OCI-LY1 (cell line): ENCODE data around the gene ITLN2.
"Not testable (repeated sequence)": the region's sequence is repeated elsewhere in the genome, so short reads cannot be mapped to it uniquely, and the experiment has no call there.

Experiments
- H2AFZ ChIP-seq: fragments of 200-600 bp; sonication (generic), shearing (Covaris generic); 2 replicates; pipeline ENCODE4 v1.6.0; 2014; ENCODE audit warnings: antibody characterized with exemption, mild to moderate bottlenecking, low read length
- H3F3A ChIP-seq: fragments of 200-600 bp; sonication (generic), shearing (Covaris generic); 2 replicates; pipeline ENCODE4 v1.6.0; 2014; ENCODE audit warnings: mild to moderate bottlenecking, antibody characterized with exemption, low read length, moderate library complexity; ENCODE audit not compliant: insufficient read depth
- H3K27ac ChIP-seq: fragments of 200-600 bp; sonication (generic); 2 replicates; pipeline ENCODE4 v1.5.1; 2014; ENCODE audit warnings: low read length, mixed run types, mild to moderate bottlenecking, low read depth; ENCODE audit not compliant: poor library complexity, severe bottlenecking
- H3K27me3 ChIP-seq: fragments of 200-600 bp; sonication (generic); 2 replicates; pipeline ENCODE4 v1.6.0; 2014; ENCODE audit warnings: antibody characterized with exemption, mild to moderate bottlenecking, low read length, moderate library complexity; ENCODE audit not compliant: insufficient read depth
- H3K36me3 ChIP-seq: fragments of 200-600 bp; sonication (generic); 2 replicates; pipeline ENCODE4 v1.6.1; 2014; ENCODE audit warnings: mild to moderate bottlenecking, antibody characterized with exemption, low read length, moderate library complexity, mixed read lengths; ENCODE audit not compliant: insufficient read depth
- H3K4me1 ChIP-seq: fragments of 200-600 bp; sonication (generic); 2 replicates; pipeline ENCODE4 v1.5.1; 2014; ENCODE audit warnings: mild to moderate bottlenecking, low read length, moderate library complexity; ENCODE audit not compliant: insufficient read depth, severe bottlenecking
- H3K4me2 ChIP-seq: fragments of 200-600 bp; sonication (generic), shearing (Covaris generic); 2 replicates; pipeline ENCODE4 v1.6.1; 2014; ENCODE audit warnings: low read length
- H3K4me3 ChIP-seq: fragments of 200-600 bp; sonication (generic); 2 replicates; pipeline ENCODE4 v1.5.1; 2014; ENCODE audit warnings: low read length, low read depth, mild to moderate bottlenecking, mixed read lengths; ENCODE audit not compliant: poor library complexity, severe bottlenecking
- H3K79me2 ChIP-seq: fragments of 200-600 bp; shearing (Covaris generic); 2 replicates; pipeline ENCODE4 v1.6.1; 2016; ENCODE audit warnings: mixed run types, low read length, mixed read lengths; ENCODE audit not compliant: insufficient read depth
- H3K9ac ChIP-seq: fragments of 200-600 bp; sonication (generic), shearing (Covaris generic); 2 replicates; pipeline ENCODE4 v1.6.1; 2014; ENCODE audit warnings: mild to moderate bottlenecking, low read length, mixed read lengths
- H3K9me2 ChIP-seq: fragments of 200-600 bp; sonication (generic), shearing (Covaris generic); 2 replicates; pipeline ENCODE4 v1.6.1; 2014; ENCODE audit warnings: low read depth, mild to moderate bottlenecking, low read length, mixed read lengths
- H3K9me3 ChIP-seq: fragments of 200-600 bp; shearing (Covaris generic); 2 replicates; pipeline ENCODE4 v1.6.1; 2014; ENCODE audit warnings: low read length, mixed read lengths
- H4K20me1 ChIP-seq: fragments of 200-600 bp; sonication (generic), shearing (Covaris generic); 2 replicates; pipeline ENCODE4 v1.6.0; 2016; ENCODE audit warnings: mild to moderate bottlenecking, low read length; ENCODE audit not compliant: insufficient read depth
- EZH2 ChIP-seq: fragments of 200-600 bp; sonication (generic), shearing (Covaris generic); IDR thresholded peaks from 2 replicates; pipeline ENCODE4 v1.8.0; 2017; ENCODE audit warnings: borderline replicate concordance, mixed run types, mild to moderate bottlenecking, antibody characterized with exemption, low read length, moderate library complexity, mixed read lengths
- TF ChIP-seq, protein P1 (sequence below): fragments of 200-600 bp; sonication (generic), shearing (Covaris generic); IDR thresholded peaks from 2 replicates; pipeline ENCODE4 v1.5.1; 2017; ENCODE audit warnings: mild to moderate bottlenecking, antibody characterized with exemption, low read length, moderate library complexity, mixed read lengths

The ITLN2 gene

DNA sequence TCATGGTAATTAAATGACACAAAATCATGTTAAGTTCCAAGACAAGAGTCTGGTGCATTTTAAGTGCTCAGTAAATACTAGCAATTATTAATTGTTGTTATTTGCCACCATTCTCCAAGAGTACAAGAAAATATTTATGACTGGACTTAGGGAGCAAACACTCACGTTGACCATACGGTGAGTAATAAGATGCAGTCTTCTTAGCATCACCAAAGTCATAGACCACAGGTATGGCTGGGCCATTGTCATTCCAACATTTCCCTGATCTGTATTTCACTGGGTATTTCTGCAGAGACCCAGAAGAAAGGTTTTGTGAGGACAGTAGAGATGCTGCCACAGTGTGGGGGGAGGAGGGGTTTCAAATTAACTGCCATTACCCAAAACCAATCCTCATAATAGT is 4.7 kb downstream of the ITLN2 start:
- no peak overlapping the region for H3K9ac ChIP-seq
- no peaks in the 10 kb centered on the region for H4K20me1 ChIP-seq
- peaks cover 7% of the 10 kb centered on the region; the same call in 1 of the 2 replicates for H3K27me3 ChIP-seq
- H3K36me3 ChIP-seq: no peaks in the 10 kb centered on the region
- no peak overlapping the region for H3K27ac ChIP-seq
- no peak for TF ChIP-seq EZH2
- TF ChIP-seq, protein P1, sequence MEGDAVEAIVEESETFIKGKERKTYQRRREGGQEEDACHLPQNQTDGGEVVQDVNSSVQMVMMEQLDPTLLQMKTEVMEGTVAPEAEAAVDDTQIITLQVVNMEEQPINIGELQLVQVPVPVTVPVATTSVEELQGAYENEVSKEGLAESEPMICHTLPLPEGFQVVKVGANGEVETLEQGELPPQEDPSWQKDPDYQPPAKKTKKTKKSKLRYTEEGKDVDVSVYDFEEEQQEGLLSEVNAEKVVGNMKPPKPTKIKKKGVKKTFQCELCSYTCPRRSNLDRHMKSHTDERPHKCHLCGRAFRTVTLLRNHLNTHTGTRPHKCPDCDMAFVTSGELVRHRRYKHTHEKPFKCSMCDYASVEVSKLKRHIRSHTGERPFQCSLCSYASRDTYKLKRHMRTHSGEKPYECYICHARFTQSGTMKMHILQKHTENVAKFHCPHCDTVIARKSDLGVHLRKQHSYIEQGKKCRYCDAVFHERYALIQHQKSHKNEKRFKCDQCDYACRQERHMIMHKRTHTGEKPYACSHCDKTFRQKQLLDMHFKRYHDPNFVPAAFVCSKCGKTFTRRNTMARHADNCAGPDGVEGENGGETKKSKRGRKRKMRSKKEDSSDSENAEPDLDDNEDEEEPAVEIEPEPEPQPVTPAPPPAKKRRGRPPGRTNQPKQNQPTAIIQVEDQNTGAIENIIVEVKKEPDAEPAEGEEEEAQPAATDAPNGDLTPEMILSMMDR: no peak
- H3K4me2 ChIP-seq: no peak overlapping the region
- H3F3A ChIP-seq: no peaks in the 10 kb centered on the region
- no peaks in the 10 kb centered on the region for H3K4me1 ChIP-seq
- no peak overlapping the region for H3K4me3 ChIP-seq
- no peaks in the 10 kb centered on the region for H3K9me3 ChIP-seq
- no peaks in the 10 kb centered on the region for H3K9me2 ChIP-seq
- H2AFZ ChIP-seq: no peak overlapping the region
- no peaks in the 10 kb centered on the region for H3K79me2 ChIP-seq

DNA sequence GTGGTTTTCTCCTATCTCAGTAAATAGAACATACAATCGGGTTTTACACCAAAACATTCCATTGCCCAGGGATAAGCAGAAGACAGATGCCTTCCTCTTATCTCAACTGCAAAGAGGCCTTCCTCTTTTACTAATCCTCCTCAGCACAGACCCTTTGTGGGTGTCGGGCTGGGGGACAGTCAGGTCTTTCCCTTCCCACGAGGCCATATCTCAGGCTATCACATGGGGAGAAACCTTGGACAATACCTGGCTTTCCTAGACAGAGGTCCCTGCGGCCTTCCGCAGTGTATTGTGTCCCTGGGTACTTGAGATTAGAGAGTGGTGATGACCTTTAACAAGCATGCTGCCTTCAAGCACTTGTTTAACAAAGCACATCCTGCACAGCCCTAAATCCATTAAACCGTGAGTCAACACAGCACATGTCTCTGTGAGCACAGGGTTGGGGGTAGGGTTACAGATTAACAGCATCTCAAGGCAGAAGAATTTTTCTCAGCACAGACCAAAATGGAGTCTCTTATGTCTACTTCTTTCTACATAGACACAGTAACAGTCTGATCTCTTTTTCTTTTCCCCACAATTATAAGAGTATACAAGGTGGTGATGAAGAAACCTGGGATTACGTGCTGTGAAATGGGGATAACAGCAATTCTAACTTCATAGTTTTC is 5.3 kb downstream of the ITLN2 start:
- not testable (repeated sequence) for H3K9ac ChIP-seq, H3K27me3 ChIP-seq, H3K4me1 ChIP-seq, H3K9me2 ChIP-seq, H3K9me3 ChIP-seq, H3K79me2 ChIP-seq, H3K36me3 ChIP-seq, H2AFZ ChIP-seq, H3K4me3 ChIP-seq, H3K4me2 ChIP-seq, H4K20me1 ChIP-seq, H3F3A ChIP-seq, H3K27ac ChIP-seq

- not testable (repeated sequence) for H3K27ac ChIP-seq, H4K20me1 ChIP-seq, H3F3A ChIP-seq, H3K27me3 ChIP-seq, H3K4me3 ChIP-seq, H3K36me3 ChIP-seq, H3K4me2 ChIP-seq, H3K9me3 ChIP-seq, H3K9me2 ChIP-seq, H3K4me1 ChIP-seq, H3K79me2 ChIP-seq, H3K9ac ChIP-seq, H2AFZ ChIP-seq
These were observed 7.3 kb downstream of the ITLN2 start for GRCh38 chr1:160947174-160947759.

DNA sequence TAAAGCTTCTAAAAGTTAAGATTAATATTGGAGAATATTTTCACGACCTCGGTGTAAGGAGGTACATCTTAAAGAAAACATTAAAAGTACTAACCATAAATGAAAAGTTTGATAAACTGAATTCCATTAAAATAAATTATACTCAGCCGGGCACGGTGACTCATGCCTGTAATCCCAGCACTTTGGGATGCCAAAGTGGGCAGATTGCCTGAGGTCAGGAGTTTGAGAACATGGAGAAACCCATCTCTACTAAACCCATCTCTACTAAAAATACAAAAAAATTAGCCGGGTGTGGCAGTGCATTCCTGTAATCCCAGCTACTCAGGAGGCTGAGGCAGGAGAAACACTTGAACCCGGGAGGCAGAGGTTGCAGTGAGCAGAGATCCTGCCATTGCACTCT is 8.7 kb downstream of the ITLN2 start:
- not testable (repeated sequence) for H2AFZ ChIP-seq, H3K4me1 ChIP-seq, H3K9me3 ChIP-seq, H3F3A ChIP-seq, H3K79me2 ChIP-seq, H3K9ac ChIP-seq, H4K20me1 ChIP-seq, H3K27me3 ChIP-seq, H3K27ac ChIP-seq, H3K9me2 ChIP-seq, H3K4me3 ChIP-seq, H3K4me2 ChIP-seq, H3K36me3 ChIP-seq
